ENCODE data around the gene CMTM3.
"Not testable (repeated sequence)": the region's sequence is repeated elsewhere in the genome, so short reads cannot be mapped to it uniquely, and the experiment has no call there.

GRCh38 chr16:66661671-66662346 lies 57.3 kb downstream of the CMTM3 start:
- not testable (repeated sequence) for TF ChIP-seq YY1 (IDR thresholded peaks at IDR 0.05; ENCODE audit: insufficient read depth, insufficient read length); SUZ12 (IDR thresholded peaks at IDR 0.05; ENCODE audit: extremely low read depth, insufficient read depth, insufficient read length); ZNF274 (IDR thresholded peaks at IDR 0.05; ENCODE audit: low read depth, low read length)

Data from NT2/D1 (cell line).